ENCODE measurements around the gene KIF25. TPM values are rescaled to one million over a fixed set of nuclear protein-coding genes. Genes with fewer than 3 reads are reported as not detected.

Gene KIF25
- total and polyA plus RNA-seq, 7 donors, result 0.10 to 0.43 (median 0.20) TPM; not detected in 2

DNA sequence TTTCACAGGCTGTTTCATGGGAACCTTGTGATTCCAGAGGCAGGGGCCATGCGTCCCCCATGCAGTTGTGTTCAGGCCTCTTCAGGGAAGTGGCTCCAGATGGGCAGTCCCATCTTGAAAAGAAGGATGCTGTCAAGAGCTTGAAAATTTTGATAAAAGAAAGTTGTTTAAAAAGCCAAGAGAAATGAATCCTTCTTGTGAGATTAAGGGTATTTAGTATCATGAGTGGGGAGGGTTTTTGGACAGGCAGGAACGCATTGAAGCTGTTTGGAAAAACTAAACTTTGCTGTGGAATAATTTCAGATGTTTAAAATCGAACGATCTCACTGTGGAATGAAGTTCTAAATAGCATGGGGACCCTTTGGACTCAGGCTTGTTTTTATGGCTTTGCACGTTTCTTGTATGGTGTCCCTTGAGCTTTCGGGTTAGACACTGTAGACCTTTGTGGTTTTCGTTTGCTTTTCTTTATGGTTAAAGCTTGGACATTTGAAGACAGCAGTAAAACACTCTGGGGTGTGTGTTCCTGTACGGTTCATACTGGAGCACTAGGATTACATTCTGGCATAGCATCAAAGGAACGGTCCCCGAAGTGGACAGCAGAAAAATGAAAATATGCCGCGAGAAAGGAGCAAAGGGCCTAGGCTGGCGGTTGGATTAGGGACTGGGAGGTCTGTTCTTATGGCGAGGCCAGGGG is 18.2 kb downstream of the KIF25 start:
- no peaks in the 10 kb centered on the region for H3K36me3 ChIP-seq (ENCODE audit: insufficient read depth in 1 of 2, low read depth in 1 of 2)
- H3K27ac ChIP-seq, result no peak overlapping the region
- DNase-seq, result no peak
- H3K27me3 ChIP-seq (ENCODE audit: insufficient read depth in 3 of 3, low read length in 2 of 3), result peaks cover 0 to 18% (median 7%) of the 10 kb centered on the region in 3 donors
- H3K4me1 ChIP-seq, result no peaks in the 10 kb centered on the region
- ATAC-seq, result no peak
- TF ChIP-seq, protein P1, sequence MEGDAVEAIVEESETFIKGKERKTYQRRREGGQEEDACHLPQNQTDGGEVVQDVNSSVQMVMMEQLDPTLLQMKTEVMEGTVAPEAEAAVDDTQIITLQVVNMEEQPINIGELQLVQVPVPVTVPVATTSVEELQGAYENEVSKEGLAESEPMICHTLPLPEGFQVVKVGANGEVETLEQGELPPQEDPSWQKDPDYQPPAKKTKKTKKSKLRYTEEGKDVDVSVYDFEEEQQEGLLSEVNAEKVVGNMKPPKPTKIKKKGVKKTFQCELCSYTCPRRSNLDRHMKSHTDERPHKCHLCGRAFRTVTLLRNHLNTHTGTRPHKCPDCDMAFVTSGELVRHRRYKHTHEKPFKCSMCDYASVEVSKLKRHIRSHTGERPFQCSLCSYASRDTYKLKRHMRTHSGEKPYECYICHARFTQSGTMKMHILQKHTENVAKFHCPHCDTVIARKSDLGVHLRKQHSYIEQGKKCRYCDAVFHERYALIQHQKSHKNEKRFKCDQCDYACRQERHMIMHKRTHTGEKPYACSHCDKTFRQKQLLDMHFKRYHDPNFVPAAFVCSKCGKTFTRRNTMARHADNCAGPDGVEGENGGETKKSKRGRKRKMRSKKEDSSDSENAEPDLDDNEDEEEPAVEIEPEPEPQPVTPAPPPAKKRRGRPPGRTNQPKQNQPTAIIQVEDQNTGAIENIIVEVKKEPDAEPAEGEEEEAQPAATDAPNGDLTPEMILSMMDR (IDR thresholded peaks at IDR 0.05), result no peak
- no peak overlapping the region for H3K4me3 ChIP-seq
- peaks cover 16% of the 10 kb centered on the region for H3K9me3 ChIP-seq
- intact Hi-C loops (cut with DNase I), result no loop called here
- WGBS, 3 donors, result 62 to 75% (median 67%) methylated on average over 14 of the region's 14 CpGs

DNA sequence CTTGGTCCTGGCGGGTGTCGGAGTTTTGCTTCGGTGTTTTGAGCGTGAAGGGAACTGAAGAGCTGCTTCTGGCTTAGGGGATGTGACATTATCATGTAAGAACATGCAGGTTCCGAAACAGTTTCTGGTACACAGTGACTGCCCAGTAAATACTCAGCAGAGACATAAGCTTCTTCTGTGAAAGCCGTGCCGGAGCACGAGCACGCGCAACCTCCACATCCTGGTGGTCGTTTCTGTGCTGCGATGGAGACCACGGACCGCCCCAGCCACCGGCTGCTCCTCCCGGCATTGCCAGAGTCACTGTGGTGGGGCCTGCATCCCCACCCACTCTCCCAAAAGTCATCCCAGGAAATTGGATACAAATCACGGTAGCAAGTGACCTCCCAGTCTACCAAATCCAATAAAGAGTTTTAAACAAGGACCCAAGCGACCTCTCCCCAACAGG is 18.7 kb downstream of the KIF25 start:
- Histone ChIP-seq H3K27ac (no peak overlapping the region), H3K4me1 (no peaks in the 10 kb centered on the region), H3K27me3 (ENCODE audit: insufficient read depth in 3 of 3, low read length in 2 of 3) (peaks cover 0 to 18% (median 7%) of the 10 kb centered on the region in 3 donors), H3K36me3 (ENCODE audit: insufficient read depth in 1 of 2, low read depth in 1 of 2) (no peaks in the 10 kb centered on the region), H3K9me3 (peaks cover 10% of the 10 kb centered on the region), H3K4me3 (no peak overlapping the region)
- ATAC-seq (no peak), DNase-seq (no peak)
- TF ChIP-seq, protein P1 (IDR thresholded peaks at IDR 0.05), result no peak
- 83 to 86% (median 84%) methylated on average over 18 of the region's 18 CpGs for WGBS, 3 donors
- intact Hi-C loops (cut with DNase I), result no loop called here

DNA sequence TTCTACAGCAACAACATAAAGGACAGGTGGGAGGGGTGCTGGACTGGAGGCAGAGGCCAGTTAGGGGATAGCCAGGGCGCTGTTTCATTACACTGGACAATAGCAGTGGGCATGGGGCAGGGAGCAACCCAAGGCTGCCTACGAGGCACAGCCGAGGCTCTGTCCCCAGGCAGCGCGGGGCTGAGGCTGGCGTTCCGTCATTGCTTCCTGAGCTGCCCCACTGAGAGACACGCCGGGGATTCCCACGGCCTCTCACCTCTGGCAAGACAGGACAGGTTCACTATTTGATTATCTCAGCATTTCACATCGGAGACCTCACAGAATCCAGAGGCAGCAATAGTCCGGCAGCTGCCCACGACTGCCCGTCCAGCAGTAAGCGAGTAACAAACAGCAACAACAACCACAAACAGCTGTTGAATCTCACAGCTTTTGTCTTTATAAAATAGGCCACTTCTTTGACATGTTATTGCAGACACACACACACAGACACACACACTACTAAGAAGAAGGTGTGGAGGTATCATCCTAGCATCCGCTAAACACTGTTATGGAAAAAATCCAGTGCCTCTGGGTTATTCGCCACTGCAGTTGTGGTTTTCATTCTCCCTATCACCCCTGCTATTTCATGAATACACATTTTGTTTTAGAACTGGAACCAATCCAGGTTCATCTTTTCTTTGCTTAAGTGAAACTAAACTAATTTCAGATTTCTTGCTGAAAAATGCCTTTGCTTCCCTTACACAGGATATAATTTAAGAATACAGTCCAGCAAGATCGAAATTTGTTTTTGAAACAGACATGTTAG is 19.5 kb downstream of the KIF25 start:
- H3K27me3 ChIP-seq (ENCODE audit: insufficient read depth in 3 of 3, low read length in 2 of 3), result peaks cover 0 to 18% (median 7%) of the 10 kb centered on the region in 3 donors
- H3K36me3 ChIP-seq (ENCODE audit: insufficient read depth in 1 of 2, low read depth in 1 of 2), result no peaks in the 10 kb centered on the region
- WGBS, 3 donors, result 52 to 69% (median 61%) methylated on average over 17 to 18 of the region's 18 CpGs
- peaks cover 3% of the 10 kb centered on the region for H3K9me3 ChIP-seq
- DNase-seq (no peak), ATAC-seq (no peak)
- no peak overlapping the region for H3K27ac ChIP-seq
- TF ChIP-seq, protein P1 (IDR thresholded peaks at IDR 0.05), result no peak
- no peak overlapping the region for H3K4me3 ChIP-seq
- H3K4me1 ChIP-seq, result no peaks in the 10 kb centered on the region
- intact Hi-C loops (cut with DNase I), result no loop called here

DNA sequence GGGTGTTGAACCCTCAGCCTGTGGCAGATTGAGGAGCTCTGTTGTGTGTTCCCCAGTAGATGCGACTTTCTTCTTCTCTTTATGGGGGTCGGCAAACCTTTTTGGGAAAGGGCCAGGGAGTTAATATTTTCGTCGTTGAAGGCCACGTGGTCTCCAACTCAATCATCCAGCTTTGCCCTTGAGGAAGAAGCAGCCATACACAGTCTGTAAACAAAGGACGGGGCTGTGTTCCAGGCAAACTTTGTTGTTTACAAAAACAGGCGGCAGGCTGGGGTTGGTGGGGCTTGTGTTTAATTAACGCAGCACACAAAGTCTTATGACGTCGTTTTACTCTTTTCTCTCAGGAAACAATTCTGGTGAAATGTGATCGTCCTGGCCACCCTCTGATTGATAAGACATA is 20.2 kb downstream of the KIF25 start:
- TF ChIP-seq, protein P1 (IDR thresholded peaks at IDR 0.05), result no peak
- no peaks in the 10 kb centered on the region for H3K9me3 ChIP-seq
- H3K4me1 ChIP-seq, result no peaks in the 10 kb centered on the region
- intact Hi-C loops (cut with DNase I), result no loop called here
- peaks cover 0 to 18% (median 7%) of the 10 kb centered on the region in 3 donors for H3K27me3 ChIP-seq (ENCODE audit: insufficient read depth in 3 of 3, low read length in 2 of 3)
- H3K36me3 ChIP-seq (ENCODE audit: insufficient read depth in 1 of 2, low read depth in 1 of 2), result no peaks in the 10 kb centered on the region
- DNase-seq, result no peak
- ATAC-seq, result no peak
- no peak overlapping the region for H3K27ac ChIP-seq
- no peak overlapping the region for H3K4me3 ChIP-seq
- WGBS, 3 donors, result 54 to 55% (median 55%) methylated on average over 11 of the region's 11 CpGs
